IPS DF 19.7 (cell line): ENCODE measurements around the gene SDK2.

Experiments used
- DNase-seq: peaks from one replicate; pipeline ENCODE4 v3.0.0-alpha.2; 2013; ENCODE audit warnings: low read depth, low spot score

The SDK2 gene

GRCh38 chr17:73427198-73427597 is 217.0 kb downstream of the SDK2 start:
- DNase-seq: no peak

DNA sequence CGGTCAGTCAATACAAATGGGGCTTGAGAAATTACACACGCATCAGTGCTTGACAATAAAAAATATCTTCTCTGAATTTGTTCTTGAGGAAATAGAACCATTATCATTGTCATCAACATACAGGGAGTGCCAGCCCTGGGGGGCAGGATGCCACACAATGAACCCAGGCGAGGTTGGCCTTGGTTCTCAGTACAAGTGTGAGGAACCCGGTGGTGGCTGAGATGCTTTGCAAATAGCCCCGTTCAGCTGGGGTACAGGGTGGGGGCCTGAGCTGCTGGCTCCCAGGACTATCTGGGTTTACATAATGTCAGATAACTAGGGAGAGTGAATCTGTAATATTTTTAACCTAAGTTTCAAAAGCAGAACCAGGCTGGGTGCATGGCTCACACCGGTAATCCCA is 219.7 kb downstream of the SDK2 start:
- DNase-seq: no peak

DNA sequence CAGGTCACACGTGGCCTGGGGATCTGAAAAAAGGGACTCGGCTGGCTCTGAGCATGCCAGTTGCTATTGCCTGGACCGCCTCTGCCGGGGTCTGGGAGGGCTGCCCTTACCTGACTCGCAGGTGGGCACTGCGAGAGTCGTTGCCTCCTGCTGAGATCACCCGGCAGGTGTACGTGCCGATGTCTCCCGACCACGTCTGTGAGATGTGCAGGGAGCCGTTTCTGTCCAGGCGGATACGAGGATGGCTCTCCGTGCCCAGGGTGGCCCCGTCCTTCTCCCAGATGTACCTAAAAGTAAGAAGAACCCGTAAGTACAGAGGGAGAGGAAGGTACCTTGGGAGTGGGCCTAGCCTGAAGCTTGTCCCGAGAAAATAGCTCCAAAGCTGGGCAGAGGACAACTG is 220.4 kb downstream of the SDK2 start:
- no peak for DNase-seq

DNA sequence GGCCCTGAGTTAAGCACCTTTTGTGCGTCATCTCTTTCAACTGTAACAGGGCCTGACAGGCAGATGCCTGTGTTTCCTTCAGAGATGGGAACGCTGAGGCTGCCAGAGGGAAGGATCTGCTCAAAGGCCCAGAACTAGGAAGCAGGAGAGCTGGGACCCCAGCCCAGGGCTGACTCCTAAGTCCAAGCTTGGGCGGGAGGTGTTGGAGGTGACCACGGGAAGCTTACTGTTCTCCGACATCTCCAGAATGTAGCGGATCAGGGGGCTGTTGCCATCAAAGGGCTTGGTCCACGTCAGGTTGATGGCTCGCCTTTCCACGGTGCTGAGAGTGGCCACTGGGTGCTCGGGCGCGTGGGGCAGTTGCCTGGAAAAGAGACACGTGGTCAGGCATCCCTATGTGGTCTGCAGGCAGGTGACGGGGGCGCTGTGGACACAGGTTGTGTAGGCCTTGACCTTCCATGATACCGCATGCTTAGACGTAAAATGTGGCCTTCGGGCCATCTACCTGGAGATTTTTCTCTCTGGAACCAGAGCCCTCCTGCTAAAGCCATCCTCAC is 221.0 kb downstream of the SDK2 start:
- DNase-seq: no peak

- DNase-seq: no peak
Observed at GRCh38 chr17:73422121-73422520, 222.1 kb downstream of the SDK2 start.

- peak; percentile 38 for DNase-seq
Observed at GRCh38 chr17:73420897-73421296, 223.3 kb downstream of the SDK2 start.

DNA sequence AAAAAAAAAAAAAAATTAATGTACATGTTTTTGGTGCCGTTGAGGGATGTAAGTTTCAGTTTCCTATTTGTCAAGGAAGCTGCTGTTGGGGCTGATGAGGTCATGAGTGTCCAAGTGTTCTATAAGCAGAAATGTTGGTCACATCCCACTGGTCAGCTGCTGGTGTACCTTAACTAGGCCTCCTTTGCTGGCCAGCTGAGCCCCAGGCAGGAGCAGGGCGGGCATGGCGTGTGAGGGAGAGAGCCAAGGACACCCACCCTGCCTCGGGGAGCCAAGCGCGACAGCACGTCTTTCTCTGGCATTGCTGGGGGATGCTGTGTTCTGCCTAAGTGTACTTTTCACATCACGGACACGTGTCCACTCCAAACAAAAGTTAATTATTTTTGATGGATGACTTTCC is 224.4 kb downstream of the SDK2 start:
- no peak for DNase-seq

GRCh38 chr17:73419051-73419450 is 225.2 kb downstream of the SDK2 start:
- no peak for DNase-seq

- no peak for DNase-seq
Observed at GRCh38 chr17:73415782-73416181, 228.5 kb downstream of the SDK2 start.

GRCh38 chr17:73414171-73414955 is 229.9 kb downstream of the SDK2 start:
- DNase-seq: no peak

- DNase-seq: no peak
Observed at GRCh38 chr17:73412914-73413313, 231.3 kb downstream of the SDK2 start.

DNA sequence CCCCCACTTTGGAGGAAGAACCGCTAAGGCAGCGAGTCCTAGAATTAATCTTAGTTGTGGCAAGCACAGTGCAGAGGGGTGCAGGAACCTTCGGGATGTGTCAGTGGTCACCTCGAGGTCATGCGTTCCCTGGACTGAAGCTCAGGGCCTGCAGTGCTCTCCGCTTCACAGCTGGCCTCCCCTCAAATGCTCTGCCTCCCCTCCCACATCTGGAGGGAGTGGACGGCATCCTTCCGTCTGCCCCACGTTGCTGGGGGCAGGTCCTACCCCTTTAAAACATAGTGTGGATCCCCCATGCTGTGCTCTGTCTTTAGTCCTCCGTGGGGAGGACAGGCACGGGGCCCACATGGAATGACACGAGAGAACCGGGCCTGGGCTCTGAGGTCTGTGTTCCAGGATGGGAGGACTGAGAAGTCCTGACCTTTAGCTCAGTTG is 232.9 kb downstream of the SDK2 start:
- DNase-seq: no peak

DNA sequence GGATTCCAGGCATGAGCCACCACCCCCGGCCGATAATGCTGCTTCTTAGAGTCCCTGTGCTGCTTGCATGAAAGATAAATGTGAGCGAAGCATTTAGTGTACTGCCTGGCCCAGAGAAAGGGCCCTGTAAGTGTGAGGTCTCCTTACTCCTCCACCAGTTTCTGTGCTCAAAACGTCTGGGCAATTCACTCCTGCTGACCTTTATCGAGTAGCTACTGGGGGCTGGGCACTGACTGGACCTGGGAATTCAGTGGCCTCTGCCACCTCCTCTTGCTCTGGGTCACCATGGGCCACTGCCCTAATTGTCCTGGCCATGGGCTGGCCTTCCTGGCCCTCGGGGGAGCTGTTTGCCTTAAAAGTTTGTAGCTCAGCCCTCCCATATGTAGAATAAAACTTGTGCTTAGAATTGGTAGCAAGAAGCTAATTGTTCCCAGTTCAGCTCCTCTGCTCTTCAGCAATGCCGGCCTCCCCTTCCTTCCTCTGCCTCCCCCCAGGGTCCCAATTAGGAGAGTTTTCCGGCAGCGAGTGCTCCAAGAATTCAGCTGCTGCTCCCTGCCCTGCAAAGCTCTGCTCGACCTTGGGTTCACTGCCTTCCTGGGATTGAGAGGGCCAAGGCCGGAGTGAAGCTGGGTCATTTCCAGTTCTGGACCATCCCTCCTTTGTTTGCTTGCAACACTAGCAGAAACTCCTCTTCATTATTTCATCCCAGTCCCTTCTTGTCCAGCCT is 233.5 kb downstream of the SDK2 start:
- no peak for DNase-seq

- DNase-seq: no peak
Observed at GRCh38 chr17:73404246-73404645, 240.0 kb downstream of the SDK2 start.

DNA sequence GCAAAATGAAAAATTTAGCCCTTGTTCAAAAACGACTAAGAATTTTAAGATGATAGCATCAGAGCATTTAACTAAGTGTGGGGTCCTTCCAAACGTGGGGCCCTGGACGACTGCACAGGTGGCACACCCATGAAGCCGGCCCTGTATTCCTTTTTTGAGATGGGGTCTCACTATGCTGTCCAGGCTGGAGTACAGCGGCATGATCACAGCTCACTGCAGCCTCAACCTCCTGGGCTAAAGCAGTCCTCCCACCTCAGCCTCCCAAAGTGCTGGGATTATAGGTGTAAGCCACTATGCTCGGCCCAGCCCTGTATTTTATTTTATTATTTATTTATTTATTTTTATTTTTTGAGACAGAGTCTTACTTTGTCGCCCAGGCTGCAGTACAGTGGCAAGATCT is 241.8 kb downstream of the SDK2 start:
- DNase-seq: no peak

- peak; percentile 38 for DNase-seq
Observed at GRCh38 chr17:73401911-73402310, 242.3 kb downstream of the SDK2 start.

- DNase-seq: no peak
Observed at GRCh38 chr17:73400915-73401545, 243.2 kb downstream of the SDK2 start.

GRCh38 chr17:73399056-73399455 is 245.2 kb downstream of the SDK2 start:
- DNase-seq: no peak

DNA sequence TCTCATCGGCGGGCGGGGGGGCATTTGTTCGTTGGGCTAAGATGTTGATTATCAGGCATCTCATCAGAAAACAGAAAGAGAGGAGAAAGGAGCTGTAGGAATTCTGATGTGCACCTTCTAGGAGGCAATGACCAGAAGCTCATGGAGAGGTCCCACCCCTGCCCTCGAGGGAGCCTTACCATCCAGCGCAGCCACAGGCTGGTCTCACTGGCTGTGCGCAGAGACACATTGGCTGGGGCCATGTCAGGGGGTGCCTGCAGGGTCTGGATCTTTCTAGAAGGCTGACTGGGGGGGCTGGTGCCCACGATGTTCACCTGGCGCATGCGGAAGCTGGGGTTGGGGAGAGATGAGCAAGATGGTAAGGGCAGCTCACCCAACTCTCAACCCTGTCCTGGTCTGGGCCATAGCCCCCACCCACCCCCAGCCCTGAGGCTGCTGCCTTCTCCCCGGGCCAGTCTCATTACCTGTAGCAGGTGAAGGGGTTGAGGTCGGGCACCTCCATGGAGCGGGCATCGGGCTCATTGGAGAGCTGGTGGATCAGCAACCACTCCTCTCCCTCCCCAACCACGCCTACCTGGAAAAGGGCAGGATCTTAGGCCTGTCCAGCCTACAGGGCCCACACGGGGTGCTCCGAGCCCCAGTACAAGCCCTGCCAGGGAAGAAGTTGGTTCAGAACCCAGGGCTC is 246.2 kb downstream of the SDK2 start:
- DNase-seq: no peak

- DNase-seq: no peak
Observed at GRCh38 chr17:73397278-73397826, 246.9 kb downstream of the SDK2 start.
